GM19468 (cell line): Measurements from ENCODE around the gene VSIG10.
"Not testable (repeated sequence)": the region's sequence is repeated elsewhere in the genome, so short reads cannot be mapped to it uniquely, and the experiment has no call there.

Source experiments
- ATAC-seq: cut with Tn5 transposase; IDR thresholded peaks from one replicate; pipeline ENCODE4 v1.9.1; 2021; ENCODE audit warnings: mild to moderate bottlenecking, moderate library complexity, moderate number of reproducible peaks; ENCODE audit not compliant: unreplicated experiment; ENCODE audit errors: extremely low read depth

Gene VSIG10

GRCh38 chr12:118035190-118036041, 68.4 kb downstream of the VSIG10 start:
- ATAC-seq = peak; percentile 51

- no peak for ATAC-seq
Observed at GRCh38 chr12:118034429-118035189, 69.2 kb downstream of the VSIG10 start.

- no peak for ATAC-seq
Observed at GRCh38 chr12:118033902-118034301, 69.9 kb downstream of the VSIG10 start.

- ATAC-seq = no peak
Observed at GRCh38 chr12:118033323-118033722, 70.5 kb downstream of the VSIG10 start.

- no peak for ATAC-seq
Observed at GRCh38 chr12:118032188-118032587, 71.6 kb downstream of the VSIG10 start.

- ATAC-seq = no peak
Observed at GRCh38 chr12:118029166-118029565, 74.6 kb downstream of the VSIG10 start.

GRCh38 chr12:118025168-118025567, 78.6 kb downstream of the VSIG10 start:
- ATAC-seq = no peak

GRCh38 chr12:118023301-118023860, 80.4 kb downstream of the VSIG10 start:
- no peak for ATAC-seq

GRCh38 chr12:118022728-118023109, 81.1 kb downstream of the VSIG10 start:
- ATAC-seq = no peak

- not testable (repeated sequence) for ATAC-seq
Observed at GRCh38 chr12:118022097-118022727, 81.6 kb downstream of the VSIG10 start.

- no peak for ATAC-seq
Observed at GRCh38 chr12:118020036-118020435, 83.8 kb downstream of the VSIG10 start.

- no peak for ATAC-seq
Observed at GRCh38 chr12:118017926-118018325, 85.9 kb downstream of the VSIG10 start.

- peak; percentile 94 for ATAC-seq
Observed at GRCh38 chr12:118016424-118017264, 87.2 kb downstream of the VSIG10 start, which contains the start of gene RFC5. TSS of gene RFC5 (plus strand) at chr12:118016703. CDS start at chr12:118016828, 125 bp downstream.

GRCh38 chr12:118015944-118016343, 87.9 kb downstream of the VSIG10 start:
- no peak for ATAC-seq

GRCh38 chr12:118015306-118015705, 88.5 kb downstream of the VSIG10 start:
- no peak for ATAC-seq
